ENCODE data around the gene TMEM9B. TPM values are rescaled to one million over a fixed set of nuclear protein-coding genes. Genes with fewer than 3 reads are reported as not detected.
A peak's percentile ranks its signal among the peaks of the same experiment; 100 is the strongest.

The TMEM9B gene
- total RNA-seq, 2 donors from 2014 or later: 39.5 to 50.8 TPM

- no peak overlapping the region for H3K27ac ChIP-seq
- no peak for TF ChIP-seq CTCF (IDR thresholded peaks at IDR 0.05)
- H3K27me3 ChIP-seq: no peaks in the 10 kb centered on the region
- no peak overlapping the region for H3K4me3 ChIP-seq
- DNase-seq (ENCODE audit: low spot score): no peak
- H3K36me3 ChIP-seq: peaks cover 23% of the 10 kb centered on the region
- H3K4me1 ChIP-seq: no peaks in the 10 kb centered on the region
- no peaks in the 10 kb centered on the region for H3K9me3 ChIP-seq
Observed at GRCh38 chr11:8925711-8926110, 38.5 kb downstream of the TMEM9B start.

- no peaks in the 10 kb centered on the region for H3K27me3 ChIP-seq
- peaks cover 46% of the 10 kb centered on the region for H3K36me3 ChIP-seq
- no peak overlapping the region for H3K4me3 ChIP-seq
- H3K27ac ChIP-seq: no peak overlapping the region
- H3K9me3 ChIP-seq: no peaks in the 10 kb centered on the region
- H3K4me1 ChIP-seq: peaks cover 0 to 2% of the 10 kb centered on the region in 2 donors
- TF ChIP-seq CTCF (IDR thresholded peaks at IDR 0.05): no peak
- no peak for DNase-seq (ENCODE audit: low spot score)
Observed at GRCh38 chr11:8922691-8923090, 41.6 kb downstream of the TMEM9B start.

GRCh38 chr11:8917157-8917825 is 47.0 kb downstream of the TMEM9B start:
- H3K27ac ChIP-seq: peak overlapping the region in 1 of 2 donors; percentile 45
- H3K36me3 ChIP-seq: peaks cover 38% of the 10 kb centered on the region
- no peaks in the 10 kb centered on the region for H3K27me3 ChIP-seq
- no peak for DNase-seq (ENCODE audit: low spot score)
- H3K4me3 ChIP-seq: no peak overlapping the region
- H3K4me1 ChIP-seq: peaks cover 0 to 36% of the 10 kb centered on the region in 2 donors
- TF ChIP-seq CTCF (IDR thresholded peaks at IDR 0.05): no peak
- H3K9me3 ChIP-seq: no peaks in the 10 kb centered on the region

GRCh38 chr11:8914661-8915018 is 49.6 kb downstream of the TMEM9B start:
- H3K9me3 ChIP-seq: no peaks in the 10 kb centered on the region
- H3K27ac ChIP-seq: peak overlapping the region in 1 of 2 donors; percentile 72
- TF ChIP-seq CTCF (IDR thresholded peaks at IDR 0.05): no peak
- peaks cover 13% of the 10 kb centered on the region for H3K36me3 ChIP-seq
- no peaks in the 10 kb centered on the region for H3K27me3 ChIP-seq
- no peak overlapping the region for H3K4me3 ChIP-seq
- peaks cover 0 to 45% of the 10 kb centered on the region in 2 donors for H3K4me1 ChIP-seq
- no peak for DNase-seq (ENCODE audit: low spot score)

GRCh38 chr11:8913961-8914660 is 50.1 kb downstream of the TMEM9B start:
- Histone ChIP-seq H3K27me3 (no peaks in the 10 kb centered on the region), H3K4me1 (peaks cover 0 to 47% of the 10 kb centered on the region in 2 donors), H3K27ac (peak overlapping the region; percentile 52 to 72), H3K4me3 (peak overlapping the region in 1 of 2 donors; percentile 16), H3K36me3 (peaks cover 8% of the 10 kb centered on the region), H3K9me3 (no peaks in the 10 kb centered on the region)
- TF ChIP-seq CTCF (IDR thresholded peaks at IDR 0.05): peak; percentile 48 to 74
- DNase-seq (ENCODE audit: low spot score): no peak
